GM18861 (cell line): Measurements from ENCODE around the gene CFAP100.

Experiments
- ATAC-seq: cut with Tn5 transposase; IDR thresholded peaks from one replicate; pipeline ENCODE4 v1.9.1; 2021; ENCODE audit not compliant: unreplicated experiment

CFAP100 gene

DNA sequence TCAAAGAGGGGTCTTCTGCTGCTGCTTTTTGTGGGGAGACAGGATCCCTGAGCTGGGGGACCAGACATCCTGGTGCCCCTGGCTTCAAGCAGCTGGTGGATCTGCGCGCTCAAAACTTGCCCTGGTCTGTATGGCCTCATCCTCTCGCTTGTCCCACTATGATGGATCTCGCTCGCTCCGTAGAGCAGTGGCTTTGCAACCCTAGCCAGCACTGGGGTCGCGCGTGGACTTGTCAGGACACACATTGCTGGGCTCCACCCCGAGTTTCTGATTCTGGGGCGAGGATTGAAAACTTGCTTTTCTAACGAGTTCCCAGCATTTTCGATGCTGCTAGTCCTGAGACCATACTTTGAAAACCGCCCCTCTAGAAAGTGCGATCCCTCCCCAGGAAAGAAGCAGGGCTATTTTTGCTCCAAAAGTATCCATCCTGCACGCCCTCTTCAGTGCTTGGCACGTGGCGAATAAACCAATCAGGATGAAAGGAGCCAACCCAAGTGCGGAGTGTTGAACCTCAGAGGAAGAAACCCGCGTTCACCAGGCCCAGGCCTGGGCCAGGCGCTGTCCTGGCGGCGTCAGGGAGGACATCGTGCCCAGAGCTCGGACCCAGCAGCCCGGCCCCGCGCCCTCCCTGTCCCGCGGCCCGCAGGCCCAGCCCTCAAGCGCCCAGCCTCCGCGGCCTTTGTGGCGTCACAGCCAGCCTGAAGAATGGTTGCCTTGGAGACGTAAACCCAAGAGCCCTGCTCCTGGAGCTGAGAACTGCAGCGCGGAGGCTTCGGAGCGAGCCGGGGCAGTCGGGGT lies at the start of gene CFAP100:
CFAP100 (plus strand) TSS at position 731 of the 798 bp plus-strand sequence. CDS start 1,092 bp downstream, outside the sequence.
- no peak for ATAC-seq

GRCh38 chr3:126345231-126345630 lies 49.5 kb upstream of the CFAP100 start:
- no peak for ATAC-seq

- no peak for ATAC-seq
These were observed 48.9 kb upstream of the CFAP100 start for GRCh38 chr3:126345641-126346460.

DNA sequence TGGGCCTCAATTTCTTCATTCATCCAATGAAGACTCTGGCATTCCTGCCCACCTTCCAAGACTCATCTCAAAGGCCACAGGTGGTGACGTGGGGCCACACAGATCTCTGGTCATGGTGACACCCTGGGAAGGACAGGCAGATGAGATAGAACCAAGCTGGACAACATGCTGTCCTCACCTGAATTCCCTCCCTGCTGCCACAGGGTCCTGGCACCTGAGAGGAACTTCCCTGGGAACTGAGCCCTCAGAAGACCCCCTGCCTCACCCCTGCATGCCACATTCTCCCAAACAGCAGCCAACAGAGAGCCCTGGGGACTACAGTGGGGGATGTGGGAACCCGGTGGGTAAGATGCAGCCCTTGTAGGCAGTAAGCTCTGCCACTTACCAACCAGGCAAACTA lies 48.2 kb upstream of the CFAP100 start:
- no peak for ATAC-seq

GRCh38 chr3:126347543-126348161 lies 47.1 kb upstream of the CFAP100 start:
- no peak for ATAC-seq

- no peak for ATAC-seq
These were observed 46.3 kb upstream of the CFAP100 start for GRCh38 chr3:126348308-126348920.

DNA sequence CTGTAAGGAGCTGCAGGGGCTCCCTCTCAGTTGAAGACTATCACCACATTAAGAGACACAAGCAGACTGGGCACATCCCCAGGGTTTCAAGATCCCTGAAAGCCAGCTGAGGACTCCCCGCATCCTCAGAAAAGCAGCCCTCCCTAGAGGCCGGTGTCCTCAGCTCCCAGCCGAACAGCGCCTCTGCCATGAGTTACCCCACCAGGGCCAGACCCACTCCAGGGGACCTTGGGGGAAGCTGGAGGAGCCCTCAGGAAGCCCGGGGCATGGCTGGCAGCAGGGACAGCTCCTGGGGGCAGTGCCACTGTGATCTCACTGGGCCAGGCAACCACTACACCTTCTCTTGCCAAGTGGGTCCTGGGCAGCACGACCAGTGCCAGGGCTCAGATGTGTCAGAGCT lies 45.6 kb upstream of the CFAP100 start:
- ATAC-seq = no peak

- no peak for ATAC-seq
These were observed 44.9 kb upstream of the CFAP100 start for GRCh38 chr3:126349611-126350501.

- ATAC-seq = no peak
These were observed 44.1 kb upstream of the CFAP100 start for GRCh38 chr3:126350502-126351085.

DNA sequence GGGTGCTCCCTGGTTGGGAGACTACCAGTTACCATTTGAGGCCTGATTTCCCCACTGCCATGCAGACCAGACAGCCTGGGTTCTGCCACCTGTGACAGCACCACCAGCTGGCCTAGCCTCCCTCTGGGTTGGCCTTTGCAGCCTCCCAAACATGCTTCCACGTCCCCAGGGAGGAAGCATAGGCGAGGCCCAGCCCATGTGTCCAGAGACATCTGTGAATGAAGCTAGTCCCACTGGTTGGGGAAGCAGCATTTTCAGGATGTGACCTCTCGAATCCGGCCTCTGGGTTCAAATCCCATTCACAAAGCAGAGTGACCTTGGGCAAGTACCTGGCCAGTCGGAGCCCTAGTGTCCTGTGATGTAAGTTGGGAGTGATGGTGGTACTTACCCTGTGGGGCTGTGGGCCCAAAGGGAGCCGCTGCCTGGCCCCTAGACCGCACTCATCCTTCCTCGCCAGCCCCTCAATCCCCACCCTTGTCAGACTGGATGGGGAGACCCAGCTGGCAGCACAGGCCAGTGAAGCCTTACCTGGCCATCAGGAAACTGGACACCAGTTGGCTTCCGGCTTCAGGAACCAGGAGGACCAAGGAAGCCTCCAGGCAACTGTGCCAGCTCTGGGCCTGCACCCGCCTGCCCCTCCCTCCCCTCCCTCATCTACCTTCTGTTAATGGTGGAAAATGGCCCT lies 43.5 kb upstream of the CFAP100 start:
- ATAC-seq = no peak

DNA sequence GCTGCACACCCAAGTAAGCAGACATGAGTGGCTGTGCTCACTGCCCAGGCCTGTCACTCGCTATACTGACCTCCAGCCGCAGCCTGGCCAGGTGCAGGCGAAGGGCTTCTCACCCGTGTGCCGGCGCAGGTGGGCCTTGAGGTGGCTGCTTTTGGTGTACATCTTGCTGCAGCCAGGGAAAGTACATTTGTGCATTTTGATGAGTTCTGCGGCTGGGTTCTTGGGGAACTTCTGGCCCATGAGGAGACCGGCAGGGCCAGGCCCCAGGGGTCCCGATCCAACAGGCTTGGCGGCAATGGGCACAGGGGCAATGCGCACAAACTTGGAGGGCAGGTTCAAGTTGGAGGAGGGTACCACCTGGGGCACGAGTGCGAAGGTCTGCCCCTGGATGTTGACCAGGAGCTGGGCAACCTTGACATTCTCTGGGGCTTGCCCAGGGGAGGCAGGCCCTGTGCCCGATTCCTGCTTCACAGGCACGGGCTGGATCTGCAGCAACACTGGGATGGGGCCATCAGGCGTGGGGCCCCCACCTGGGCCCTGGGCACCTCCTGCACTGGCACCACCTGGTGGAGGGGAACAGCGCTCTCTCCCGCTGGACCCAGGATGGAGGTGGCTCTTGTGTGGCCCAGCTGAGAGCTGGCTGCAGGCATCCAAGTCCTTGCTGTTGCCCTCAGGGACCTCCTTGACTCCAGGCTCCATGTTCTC lies 42.8 kb upstream of the CFAP100 start:
- ATAC-seq = no peak

GRCh38 chr3:126352476-126353454 lies 41.9 kb upstream of the CFAP100 start:
- ATAC-seq = no peak

DNA sequence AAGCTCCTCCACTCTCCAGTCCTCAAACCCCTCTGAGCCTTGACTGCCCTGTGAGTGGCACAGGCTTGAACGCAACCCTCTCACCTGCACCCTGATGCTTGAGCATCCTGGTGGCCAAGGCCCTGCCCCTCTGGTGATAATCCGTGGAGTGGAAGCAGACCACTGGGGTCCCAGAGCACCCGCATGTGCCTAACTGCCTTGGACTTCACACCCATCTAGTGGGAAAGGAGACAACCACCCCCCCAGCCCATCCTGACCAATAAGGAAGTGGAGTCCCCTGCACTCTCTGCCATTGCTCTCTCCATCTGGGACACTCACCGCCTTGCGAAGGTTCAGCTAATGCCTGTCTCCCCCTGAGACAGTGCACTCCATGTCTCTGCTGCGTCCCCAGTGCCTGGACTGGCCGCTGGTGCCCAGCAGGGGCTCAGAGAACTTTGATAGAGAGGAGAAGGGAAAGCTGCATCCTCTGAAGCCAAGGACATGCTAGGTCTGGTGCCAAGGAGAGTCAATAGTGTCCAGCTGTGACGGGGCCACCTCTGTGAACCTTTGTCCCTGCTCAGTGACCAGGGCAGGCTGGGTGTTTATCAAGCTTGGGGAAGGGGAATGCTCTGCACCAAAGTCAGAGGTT lies 40.9 kb upstream of the CFAP100 start:
- ATAC-seq = no peak

GRCh38 chr3:126354776-126355175 lies 39.9 kb upstream of the CFAP100 start:
- ATAC-seq = no peak

GRCh38 chr3:126355251-126355650 lies 39.5 kb upstream of the CFAP100 start:
- ATAC-seq = no peak

- no peak for ATAC-seq
These were observed 38.8 kb upstream of the CFAP100 start for GRCh38 chr3:126355777-126356372.
